Ishikawa (cell line): ENCODE measurements around the gene AUTS2.

Experiments used
- CEBPB ChIP-seq: IDR thresholded peaks from 2 replicates; pipeline ENCODE4 v1.6.1; 2012
- CREB1 ChIP-seq: IDR thresholded peaks from 2 replicates; pipeline ENCODE4 v1.6.1; 2012; ENCODE audit warnings: low read depth
- EGR1 ChIP-seq: IDR thresholded peaks from 2 replicates; pipeline ENCODE4 v1.6.1; 2012
- EP300 ChIP-seq: IDR thresholded peaks from 2 replicates; pipeline ENCODE4 v1.6.1; 2012; ENCODE audit warnings: borderline replicate concordance
- FOXM1 ChIP-seq: IDR thresholded peaks from 2 replicates; pipeline ENCODE4 v1.6.1; 2012; ENCODE audit warnings: low read depth, borderline replicate concordance
- NFIC ChIP-seq: IDR thresholded peaks from 2 replicates; pipeline ENCODE4 v1.6.1; 2012
- RAD21 ChIP-seq: IDR thresholded peaks from 2 replicates; pipeline ENCODE4 v1.6.1; 2012; ENCODE audit warnings: low read depth
- TAF1 ChIP-seq: IDR thresholded peaks from 2 replicates; pipeline ENCODE4 v1.6.1; 2012; ENCODE audit warnings: low read depth, mild to moderate bottlenecking
- TCF12 ChIP-seq: IDR thresholded peaks from 2 replicates; pipeline ENCODE4 v1.6.1; 2012; ENCODE audit warnings: low read depth
- TEAD4 ChIP-seq: IDR thresholded peaks from 2 replicates; pipeline ENCODE4 v1.6.1; 2012
- YY1 ChIP-seq: IDR thresholded peaks from 2 replicates; pipeline ENCODE4 v1.6.1; 2012; ENCODE audit warnings: low read depth
- ZBTB7A ChIP-seq: IDR thresholded peaks from 2 replicates; pipeline ENCODE4 v1.6.1; 2012; ENCODE audit warnings: low read depth
- TF ChIP-seq, protein P1 (sequence below): IDR thresholded peaks from 2 replicates; pipeline ENCODE4 v1.6.1; 2012
- TF ChIP-seq, protein P2 (sequence below): IDR thresholded peaks from 2 replicates; pipeline ENCODE4 v1.6.1; 2012; ENCODE audit warnings: low read depth, mild to moderate bottlenecking
- TF ChIP-seq, protein P3 (sequence below): IDR thresholded peaks from 2 replicates; pipeline ENCODE4 v1.6.1; 2012

The AUTS2 gene

DNA sequence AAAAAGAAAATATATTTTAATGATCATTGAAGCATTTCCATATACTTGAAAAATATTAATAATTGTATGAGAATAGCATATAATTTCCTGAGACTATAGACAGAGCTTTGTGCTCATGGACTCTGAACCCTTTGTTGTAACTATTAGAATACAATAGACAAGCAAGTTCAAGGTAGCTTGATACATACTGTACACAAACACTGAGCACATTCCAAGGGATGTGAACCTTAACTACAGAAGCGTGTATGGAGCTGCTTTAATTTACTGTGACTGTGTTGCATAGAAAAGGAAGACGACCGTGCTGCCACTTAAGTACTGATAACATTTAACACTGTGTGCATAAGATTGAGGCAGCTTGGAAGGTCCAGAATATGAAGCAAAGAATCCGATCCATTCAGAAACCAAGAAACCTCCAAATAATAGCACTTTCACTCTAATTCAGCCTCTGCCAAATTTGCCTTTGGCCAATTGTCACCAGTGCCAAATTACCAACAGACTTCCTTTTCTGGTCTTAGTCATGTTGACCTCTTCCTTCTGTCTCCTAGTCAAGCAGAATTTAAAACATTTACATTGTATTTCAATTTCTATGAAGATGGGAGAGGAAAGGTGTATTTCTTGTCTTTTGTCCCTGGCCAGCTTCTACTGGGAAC is 967.6 kb downstream of the AUTS2 start:
- TF ChIP-seq RAD21 (no peak), ZBTB7A (no peak), TCF12 (no peak), CEBPB (no peak), TAF1 (no peak), TEAD4 (no peak), CREB1 (no peak), EP300 (no peak), FOXM1 (no peak), NFIC (no peak), EGR1 (no peak)
- TF ChIP-seq, protein P1, sequence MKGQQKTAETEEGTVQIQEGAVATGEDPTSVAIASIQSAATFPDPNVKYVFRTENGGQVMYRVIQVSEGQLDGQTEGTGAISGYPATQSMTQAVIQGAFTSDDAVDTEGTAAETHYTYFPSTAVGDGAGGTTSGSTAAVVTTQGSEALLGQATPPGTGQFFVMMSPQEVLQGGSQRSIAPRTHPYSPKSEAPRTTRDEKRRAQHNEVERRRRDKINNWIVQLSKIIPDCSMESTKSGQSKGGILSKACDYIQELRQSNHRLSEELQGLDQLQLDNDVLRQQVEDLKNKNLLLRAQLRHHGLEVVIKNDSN: no peak
- TF ChIP-seq, protein P2, sequence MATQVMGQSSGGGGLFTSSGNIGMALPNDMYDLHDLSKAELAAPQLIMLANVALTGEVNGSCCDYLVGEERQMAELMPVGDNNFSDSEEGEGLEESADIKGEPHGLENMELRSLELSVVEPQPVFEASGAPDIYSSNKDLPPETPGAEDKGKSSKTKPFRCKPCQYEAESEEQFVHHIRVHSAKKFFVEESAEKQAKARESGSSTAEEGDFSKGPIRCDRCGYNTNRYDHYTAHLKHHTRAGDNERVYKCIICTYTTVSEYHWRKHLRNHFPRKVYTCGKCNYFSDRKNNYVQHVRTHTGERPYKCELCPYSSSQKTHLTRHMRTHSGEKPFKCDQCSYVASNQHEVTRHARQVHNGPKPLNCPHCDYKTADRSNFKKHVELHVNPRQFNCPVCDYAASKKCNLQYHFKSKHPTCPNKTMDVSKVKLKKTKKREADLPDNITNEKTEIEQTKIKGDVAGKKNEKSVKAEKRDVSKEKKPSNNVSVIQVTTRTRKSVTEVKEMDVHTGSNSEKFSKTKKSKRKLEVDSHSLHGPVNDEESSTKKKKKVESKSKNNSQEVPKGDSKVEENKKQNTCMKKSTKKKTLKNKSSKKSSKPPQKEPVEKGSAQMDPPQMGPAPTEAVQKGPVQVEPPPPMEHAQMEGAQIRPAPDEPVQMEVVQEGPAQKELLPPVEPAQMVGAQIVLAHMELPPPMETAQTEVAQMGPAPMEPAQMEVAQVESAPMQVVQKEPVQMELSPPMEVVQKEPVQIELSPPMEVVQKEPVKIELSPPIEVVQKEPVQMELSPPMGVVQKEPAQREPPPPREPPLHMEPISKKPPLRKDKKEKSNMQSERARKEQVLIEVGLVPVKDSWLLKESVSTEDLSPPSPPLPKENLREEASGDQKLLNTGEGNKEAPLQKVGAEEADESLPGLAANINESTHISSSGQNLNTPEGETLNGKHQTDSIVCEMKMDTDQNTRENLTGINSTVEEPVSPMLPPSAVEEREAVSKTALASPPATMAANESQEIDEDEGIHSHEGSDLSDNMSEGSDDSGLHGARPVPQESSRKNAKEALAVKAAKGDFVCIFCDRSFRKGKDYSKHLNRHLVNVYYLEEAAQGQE: no peak
- TF ChIP-seq, protein P3, sequence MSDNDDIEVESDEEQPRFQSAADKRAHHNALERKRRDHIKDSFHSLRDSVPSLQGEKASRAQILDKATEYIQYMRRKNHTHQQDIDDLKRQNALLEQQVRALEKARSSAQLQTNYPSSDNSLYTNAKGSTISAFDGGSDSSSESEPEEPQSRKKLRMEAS: no peak

DNA sequence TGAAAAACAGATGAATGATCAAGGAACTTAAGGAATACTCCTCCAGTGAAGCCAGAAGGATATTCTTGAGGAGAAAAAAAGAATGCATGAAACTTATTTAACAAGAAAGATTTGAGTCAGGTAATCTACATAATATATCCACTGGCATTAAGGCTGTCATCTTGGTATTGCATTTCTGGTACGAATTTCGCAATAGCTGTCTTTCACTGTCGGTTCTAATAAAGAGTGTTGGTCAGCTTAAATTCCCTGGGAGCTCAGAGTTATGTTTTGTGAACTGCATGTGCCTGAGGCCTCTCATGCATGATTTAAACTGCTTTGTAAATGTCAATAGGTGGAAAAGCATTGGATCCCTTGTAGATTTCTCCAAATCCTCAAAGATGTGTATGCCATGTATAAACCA is 968.4 kb downstream of the AUTS2 start:
- TF ChIP-seq CEBPB (no peak), TAF1 (no peak), FOXM1 (no peak), TCF12 (no peak), EP300 (no peak)
- TF ChIP-seq, protein P2: no peak

DNA sequence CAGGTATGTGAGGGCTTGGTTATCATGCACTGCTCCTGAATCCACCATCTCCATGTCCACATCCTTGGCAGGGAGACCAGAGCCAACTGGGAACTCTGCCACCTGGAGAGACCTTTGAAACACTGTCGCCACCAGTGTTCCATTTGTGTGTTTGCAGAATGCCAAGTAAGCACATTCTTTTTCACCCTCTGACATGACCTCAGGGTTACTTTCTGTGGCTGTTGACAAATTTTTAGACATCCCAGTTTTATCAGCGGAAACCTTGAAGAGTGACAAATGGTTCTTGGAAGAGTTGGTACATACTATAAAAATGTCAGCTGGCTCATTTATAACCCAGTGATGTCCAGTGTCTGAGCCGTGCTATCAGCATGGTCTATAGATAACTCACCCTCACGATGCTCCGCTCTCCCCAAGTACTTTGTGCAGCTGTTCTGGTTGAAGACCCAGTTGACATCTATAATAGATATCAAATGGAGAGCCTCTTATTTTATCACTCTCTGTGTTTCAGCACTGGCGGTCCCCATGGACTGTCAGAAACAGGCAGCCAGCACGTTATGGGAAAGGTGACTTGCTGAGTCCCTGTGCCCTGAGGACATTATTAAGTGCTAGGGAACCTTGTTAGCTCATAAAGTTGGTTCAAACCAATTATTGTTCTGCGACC is 970.5 kb downstream of the AUTS2 start:
- TF ChIP-seq EGR1: no peak
- no peak for TF ChIP-seq YY1
- no peak for TF ChIP-seq CEBPB
- TF ChIP-seq, protein P3: no peak
- no peak for TF ChIP-seq NFIC
- TF ChIP-seq, protein P2: no peak
- no peak for TF ChIP-seq RAD21
- no peak for TF ChIP-seq EP300
- TF ChIP-seq ZBTB7A: no peak
- TF ChIP-seq FOXM1: no peak
- no peak for TF ChIP-seq CREB1
- TF ChIP-seq TEAD4: no peak
- no peak for TF ChIP-seq TCF12

DNA sequence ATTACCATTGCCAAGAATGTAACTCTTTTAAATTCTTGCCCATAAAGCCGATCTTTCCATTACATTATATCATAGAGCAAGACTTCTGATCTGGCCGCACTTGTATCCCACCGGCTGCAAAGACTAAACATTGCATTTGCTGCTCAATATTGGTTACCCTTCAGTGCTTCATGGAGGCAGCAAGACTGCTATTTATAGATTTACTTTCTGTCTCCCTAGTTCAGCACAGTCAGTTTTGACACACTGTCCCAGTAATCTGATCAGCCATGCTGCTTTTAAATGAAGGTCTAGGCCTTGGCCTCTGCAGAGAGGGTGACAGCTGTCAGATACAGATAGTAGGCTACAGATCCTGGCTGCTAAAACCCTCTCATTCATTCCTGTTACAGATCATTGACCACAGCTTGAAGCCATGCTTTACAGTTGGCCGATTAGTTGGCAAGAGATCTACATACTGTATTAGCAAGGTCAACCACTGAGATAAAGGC is 971.1 kb downstream of the AUTS2 start:
- TF ChIP-seq NFIC (no peak), ZBTB7A (no peak), FOXM1 (no peak), EGR1 (no peak), TAF1 (no peak), TCF12 (no peak), RAD21 (no peak), YY1 (no peak), CEBPB (no peak), CREB1 (no peak)
- TF ChIP-seq, protein P2: no peak
- TF ChIP-seq, protein P1: no peak
- TF ChIP-seq, protein P3: no peak
